A673 (cell line): ENCODE results near the gene NBAS.

ENCODE experiments used
- CTCF ChIP-seq: fragments of 300-800, 200-600 bp; sonication (generic); conservative IDR thresholded peaks from 2 replicates; pipeline ENCODE4 v1.5.1; 2017; ENCODE audit warnings: low read depth, mild to moderate bottlenecking, antibody characterized with exemption, low read length, moderate library complexity, mixed read lengths
- EZH2 ChIP-seq: fragments of 200-600 bp; sonication (generic); IDR thresholded peaks from 2 replicates; pipeline ENCODE4 v1.6.1; 2017; ENCODE audit warnings: borderline replicate concordance, low read depth, mild to moderate bottlenecking, mixed read lengths, antibody characterized with exemption, low read length; ENCODE audit not compliant: poor library complexity, severe bottlenecking

- TF ChIP-seq CTCF (no peak), EZH2 (no peak)
Measured at GRCh38 chr2:15170070-15170775, 390.9 kb downstream of the NBAS start.
